Activated CD8-positive, alpha-beta memory T cell treated with anti-CD3 and anti-CD28 coated beads for 1 hour (primary cell): Measurements from ENCODE around the gene RAB5A.
"Not testable (repeated sequence)": the region's sequence is repeated elsewhere in the genome, so short reads cannot be mapped to it uniquely, and the experiment has no call there.

ENCODE experiments used
- DNase-seq, 2 donors: peaks; one replicate each; pipeline ENCODE4 v3.0.0-alpha.2; 2020; ENCODE audit warnings: low read depth in 1 of 2; ENCODE audit errors: extremely low read depth in 1 of 2

The RAB5A gene

GRCh38 chr3:19947549-19948225 lies 790 bp downstream of the RAB5A start:
- peak in 1 of 2 donors; percentile 14 for DNase-seq

GRCh38 chr3:19948226-19948591 lies 1.3 kb downstream of the RAB5A start:
- DNase-seq = no peak

GRCh38 chr3:19950316-19950715 lies 3.4 kb downstream of the RAB5A start:
- no peak for DNase-seq

- DNase-seq = no peak
These were observed 7.8 kb downstream of the RAB5A start for GRCh38 chr3:19954676-19955075.

- not testable (repeated sequence) for DNase-seq
These were observed 10.5 kb downstream of the RAB5A start for GRCh38 chr3:19957354-19957753.

- no peak for DNase-seq
These were observed 12.6 kb downstream of the RAB5A start for GRCh38 chr3:19959505-19959904.

- DNase-seq = no peak
These were observed 13.8 kb downstream of the RAB5A start for GRCh38 chr3:19960696-19961095.

- DNase-seq = no peak
These were observed 15.1 kb downstream of the RAB5A start for GRCh38 chr3:19961960-19962359.

- DNase-seq = no peak
These were observed 20.3 kb downstream of the RAB5A start for GRCh38 chr3:19967208-19967607.

GRCh38 chr3:19967812-19968211 lies 20.9 kb downstream of the RAB5A start:
- DNase-seq = no peak

- no peak for DNase-seq
These were observed 23.4 kb downstream of the RAB5A start for GRCh38 chr3:19970327-19970726.

GRCh38 chr3:19972054-19972453 lies 25.2 kb downstream of the RAB5A start:
- DNase-seq = no peak

- not testable (repeated sequence) for DNase-seq
These were observed 42.0 kb downstream of the RAB5A start for GRCh38 chr3:19988904-19989303.

GRCh38 chr3:19994796-19995195 lies 47.9 kb downstream of the RAB5A start:
- no peak for DNase-seq

- DNase-seq = no peak
These were observed 50.6 kb downstream of the RAB5A start for GRCh38 chr3:19997502-19997901.

- no peak for DNase-seq
These were observed 55.0 kb downstream of the RAB5A start for GRCh38 chr3:20001932-20002331.

GRCh38 chr3:20007960-20008359 lies 61.1 kb downstream of the RAB5A start:
- DNase-seq = no peak

GRCh38 chr3:20008646-20009045 lies 61.7 kb downstream of the RAB5A start:
- no peak for DNase-seq

GRCh38 chr3:20012164-20012563 lies 65.3 kb downstream of the RAB5A start, which contains the start of gene PP2D1:
Gene PP2D1, minus strand, starts transcription at chr3:20012264. Its CDS starts 192 bp downstream, at chr3:20012072.
- no peak for DNase-seq

GRCh38 chr3:20013396-20013795 lies 66.5 kb downstream of the RAB5A start:
- no peak for DNase-seq

- no peak for DNase-seq
These were observed 68.6 kb downstream of the RAB5A start for GRCh38 chr3:20015525-20015924.

- DNase-seq = not testable (repeated sequence)
These were observed 69.2 kb downstream of the RAB5A start for GRCh38 chr3:20016076-20016475.
